H1 (cell line): ENCODE data around the gene SDC4. TPM values are rescaled to one million over a fixed set of nuclear protein-coding genes. Genes with fewer than 3 reads are reported as not detected.

Experiments
- ATF2 ChIP-seq: IDR thresholded peaks from 2 replicates; pipeline ENCODE4 v1.6.1; 2012; ENCODE audit warnings: low read length, inconsistent platforms
- BACH1 ChIP-seq: IDR thresholded peaks from 2 replicates; pipeline ENCODE4 v1.6.1; 2012; ENCODE audit warnings: low read length, improper control_type of control experiment
- JUN ChIP-seq: IDR thresholded peaks from 2 replicates; pipeline ENCODE4 v1.6.1; 2011; ENCODE audit warnings: low read depth, mild to moderate bottlenecking, improper control_type of control experiment, low read length
- TAF7 ChIP-seq: optimal IDR thresholded peaks from 2 replicates; pipeline ENCODE3; 2011; ENCODE audit warnings: low read depth, mild to moderate bottlenecking, inconsistent platforms, low read length, moderate library complexity, borderline replicate concordance
- polyA plus RNA-seq, 7 experiments: library from polyadenylated mRNA; depleted of rRNA in 3 of 7; stranded (reverse) in 5 of 7; unstranded in 2 of 7; fragments of >200 nt in 5 of 7; fragments of 200-250 nt in 2 of 7; gene quantifications; 1 replicate in 5 of 7; 2 replicates in 1 of 7; 4 replicates in 1 of 7; pipeline versions ENCODE4 v1.2.1 to v1.2.3, GENCODE V29; 2011 to 2013; ENCODE audit warnings: missing spikeins in 2 of 7, mixed read lengths in 2 of 7
- total RNA-seq: library from RNA; stranded (reverse); fragmentation: NEBNext Ultra II Directional; extraction: Animal tissue kit (Norgen Biotek cat#: 25700); gene quantifications from 2 replicates; pipeline ENCODE4 v1.2.1, GENCODE V29; 2021

Gene SDC4
- total and polyA plus RNA-seq, 2 of the 8 experiments (the other 6 are each of a cell fraction or from before 2014, with no cell fraction given): 34.6 to 60.2 TPM

- no peak for TF ChIP-seq JUN
- TF ChIP-seq ATF2: no peak
- TF ChIP-seq TAF7: no peak
- TF ChIP-seq BACH1: no peak
- TF ChIP-seq, all 59 proteins: peak for 0
Observed at GRCh38 chr20:45378191-45378590, 30.0 kb upstream of the SDC4 start, which contains the start of gene TP53TG5 (continued).
